WTC11 (cell line): ENCODE data around the gene ARPC1B. TPM values are rescaled to one million over a fixed set of nuclear protein-coding genes. Genes with fewer than 3 reads are reported as not detected.
A peak's percentile ranks its signal among the peaks of the same experiment; 100 is the strongest.

Source experiments
- ATAC-seq: fragments of 200-7000 bp; cut with Tn5 transposase; 2 replicates; pipeline ENCODE4 v1.10.0; 2021; ENCODE audit warnings: mild to moderate bottlenecking, moderate library complexity
- CTCF ChIA-PET: fragments of 300-600 bp; sonication (Branson Sonifier 250); formaldehyde crosslinking; loops from one replicate; lab custom pipeline; 2021; ENCODE audit warnings: antibody characterized with exemption; lab: Charles Lee
- POLR2A ChIA-PET: fragments of 350-600 bp; sonication (Branson Sonifier 250); formaldehyde crosslinking; loops from one replicate; lab custom pipeline; 2021; ENCODE audit warnings: antibody characterized with exemption; lab: Charles Lee
- DNase-seq: peaks from one replicate; pipeline ENCODE4 v3.0.0; 2021; ENCODE audit warnings: low spot score
- H3K27ac Mint-ChIP-seq: 2 replicates; pipeline ENCODE4 v1.8.0; 2021; ENCODE audit warnings: mixed read lengths
- H3K27me3 Mint-ChIP-seq: 2 replicates; pipeline ENCODE4 v1.8.0; 2021; ENCODE audit warnings: low read depth, mild to moderate bottlenecking, moderate library complexity, mixed read lengths
- H3K36me3 Mint-ChIP-seq: 2 replicates; pipeline ENCODE4 v1.8.0; 2021; ENCODE audit warnings: mixed read lengths
- H3K4me1 Mint-ChIP-seq: 2 replicates; pipeline ENCODE4 v1.8.0; 2022; ENCODE audit warnings: mixed read lengths
- H3K4me3 Mint-ChIP-seq: 2 replicates; pipeline ENCODE4 v1.8.0; 2021; ENCODE audit warnings: mild to moderate bottlenecking, moderate library complexity, mixed read lengths
- H3K9me3 Mint-ChIP-seq: 2 replicates; pipeline ENCODE4 v1.8.0; 2021; ENCODE audit warnings: mixed read lengths
- FOXP1 ChIP-seq: sonication (generic); formaldehyde crosslinking; IDR thresholded peaks from 2 replicates; pipeline ENCODE4 v1.8.0; 2022; ENCODE audit warnings: missing genetic modification reagents, mild to moderate bottlenecking, moderate library complexity, borderline replicate concordance
- FOXP4 ChIP-seq: sonication (generic); formaldehyde crosslinking; IDR thresholded peaks from 2 replicates; pipeline ENCODE4 v1.8.0; 2022; ENCODE audit warnings: mild to moderate bottlenecking, missing genetic modification reagents
- GTF2I ChIP-seq: fragments of 250-450 bp; sonication (Bioruptor Pico); conservative IDR thresholded peaks from 2 replicates; pipeline ENCODE4 v1.4.0; 2021; ENCODE audit warnings: mild to moderate bottlenecking
- NFE2L1 ChIP-seq: sonication (generic); formaldehyde crosslinking; IDR thresholded peaks from 2 replicates; pipeline ENCODE4 v1.8.1; 2023; ENCODE audit warnings: missing genetic modification reagents
- USF2 ChIP-seq: sonication (generic); formaldehyde crosslinking; IDR thresholded peaks from 2 replicates; pipeline ENCODE4 v1.8.1; 2023; ENCODE audit warnings: mild to moderate bottlenecking, missing genetic modification reagents, moderate library complexity
- ZMAT4 ChIP-seq: fragments of 250-450 bp; sonication (Bioruptor Pico); IDR thresholded peaks from 2 replicates; pipeline ENCODE4 v1.9.0; 2021; ENCODE audit warnings: mild to moderate bottlenecking
- ZNF219 ChIP-seq: sonication (generic); formaldehyde crosslinking; IDR thresholded peaks from 2 replicates; pipeline ENCODE4 v1.8.0; 2023; ENCODE audit warnings: missing genetic modification reagents, mild to moderate bottlenecking, borderline replicate concordance
- ZNF423 ChIP-seq: fragments of 250-450 bp; sonication (Bioruptor Pico); IDR thresholded peaks from 2 replicates; pipeline ENCODE4 v2.1.2; 2022; ENCODE audit warnings: mild to moderate bottlenecking, moderate library complexity
- ZNF671 ChIP-seq: fragments of 250-450 bp; sonication (Bioruptor Pico); IDR thresholded peaks from 2 replicates; pipeline ENCODE4 v1.8.0; 2021; ENCODE audit warnings: mild to moderate bottlenecking
- total RNA-seq: library from RNA; stranded (reverse); gene quantifications from 3 replicates; pipeline ENCODE4 v1.2.3, GENCODE V29; 2021

The ARPC1B gene
- total RNA-seq, 1 experiment from 2014 or later: 66.2 TPM

GRCh38 chr7:99438573-99439480 is 64.3 kb downstream of the ARPC1B start, which contains the start of the genes CPSF4 and PTCD1 (continued):
- TF ChIP-seq FOXP1 (CRISPR knock-in tag): peak; percentile 91
- 0 out of 2 replicates have a peak, but pooled peaks have one; percentile 3 for TF ChIP-seq ZMAT4 (CRISPR knock-in tag)
- TF ChIP-seq ZNF423 (CRISPR knock-in tag): no peak
- no peak for TF ChIP-seq ZNF671
- TF ChIP-seq FOXP4 (CRISPR knock-in tag): peak; percentile 68
- TF ChIP-seq NFE2L1: peak; percentile 93
- peak; percentile 58; the same call in 1 of the 2 replicates for TF ChIP-seq ZNF219 (CRISPR knock-in tag)
- TF ChIP-seq, all 79 proteins: peak for 25

GRCh38 chr7:99440195-99440594 is 65.7 kb downstream of the ARPC1B start:
- H3K9me3 Mint-ChIP-seq: no peaks in the 10 kb centered on the region
- ChIA-PET CTCF (no interaction called here), POLR2A (no interaction called here)
- H3K4me3 Mint-ChIP-seq: peak overlapping the region; percentile 97
- H3K27me3 Mint-ChIP-seq: no peaks in the 10 kb centered on the region
- peaks cover 26% of the 10 kb centered on the region for H3K36me3 Mint-ChIP-seq
- DNase-seq (no peak), ATAC-seq (no peak)
- peaks cover 23% of the 10 kb centered on the region for H3K4me1 Mint-ChIP-seq
- TF ChIP-seq GTF2I (CRISPR knock-in tag) (no peak), USF2 (CRISPR knock-in tag) (0 out of 2 replicates have a peak, but pooled peaks have one; percentile 11)
- peak overlapping the region; percentile 65 for H3K27ac Mint-ChIP-seq

Other genes with a start within 250 kb of the ARPC1B start
- 22.1 to 23.2 TPM (median 22.4 TPM) in 3 replicates for gene SMURF1, start 230.6 kb upstream of the ARPC1B start, total RNA-seq
- gene KPNA7, start 166.6 kb upstream of the ARPC1B start, total RNA-seq: not detected in 3 replicates
- gene MYH16, start 101.9 kb upstream of the ARPC1B start, total RNA-seq: not detected in 3 replicates
- 149 to 160 TPM (median 150 TPM) in 3 replicates for gene ARPC1A, start 48.8 kb upstream of the ARPC1B start, total RNA-seq
- gene PDAP1, start 33.9 kb downstream of the ARPC1B start, total RNA-seq: 157 to 177 TPM (median 160 TPM) in 3 replicates
- gene BUD31, start 34.2 kb downstream of the ARPC1B start, total RNA-seq: 98.4 to 99.5 TPM (median 98.7 TPM) in 3 replicates
- 8.8 to 11.4 TPM (median 11.1 TPM) in 3 replicates for gene PTCD1, start 64.1 kb downstream of the ARPC1B start, total RNA-seq
- gene CPSF4, start 64.2 kb downstream of the ARPC1B start, total RNA-seq: 79.1 to 109 TPM (median 85.8 TPM) in 3 replicates
- 454 to 480 TPM (median 463 TPM) in 3 replicates for gene ATP5MF, start 91.4 kb downstream of the ARPC1B start, total RNA-seq
- 11.7 to 14.0 TPM (median 12.8 TPM) in 3 replicates for gene ZNF789, start 98.2 kb downstream of the ARPC1B start, total RNA-seq
- gene ZNF394, start 125.6 kb downstream of the ARPC1B start, total RNA-seq: 23.0 to 24.0 TPM (median 23.1 TPM) in 3 replicates
- 14.5 to 15.7 TPM (median 15.5 TPM) in 3 replicates for gene ZKSCAN5, start 129.9 kb downstream of the ARPC1B start, total RNA-seq
- 5.9 to 7.2 TPM (median 6.6 TPM) in 3 replicates for gene FAM200A, start 177.4 kb downstream of the ARPC1B start, total RNA-seq
- 37.1 to 40.4 TPM (median 38.2 TPM) in 3 replicates for gene ZNF655, start 183.9 kb downstream of the ARPC1B start, total RNA-seq
- 0.78 to 0.81 TPM (median 0.78 TPM) in 3 replicates for gene TMEM225B, start 223.5 kb downstream of the ARPC1B start, total RNA-seq
- gene ZSCAN25, start 242.2 kb downstream of the ARPC1B start, total RNA-seq: 16.3 to 20.1 TPM (median 19.9 TPM) in 3 replicates